Left forelimb (tissue), 1 donor: ENCODE measurements around the gene IP6K1.
A peak's percentile ranks its signal among the peaks of the same experiment; 100 is the strongest.
"Not testable (repeated sequence)": the region's sequence is repeated elsewhere in the genome, so short reads cannot be mapped to it uniquely, and the experiment has no call there.

Experiments
- DNase-seq: peaks from one replicate; pipeline ENCODE4 v3.0.0-alpha.2; 2018; ENCODE audit warnings: low spot score

The IP6K1 gene

DNA sequence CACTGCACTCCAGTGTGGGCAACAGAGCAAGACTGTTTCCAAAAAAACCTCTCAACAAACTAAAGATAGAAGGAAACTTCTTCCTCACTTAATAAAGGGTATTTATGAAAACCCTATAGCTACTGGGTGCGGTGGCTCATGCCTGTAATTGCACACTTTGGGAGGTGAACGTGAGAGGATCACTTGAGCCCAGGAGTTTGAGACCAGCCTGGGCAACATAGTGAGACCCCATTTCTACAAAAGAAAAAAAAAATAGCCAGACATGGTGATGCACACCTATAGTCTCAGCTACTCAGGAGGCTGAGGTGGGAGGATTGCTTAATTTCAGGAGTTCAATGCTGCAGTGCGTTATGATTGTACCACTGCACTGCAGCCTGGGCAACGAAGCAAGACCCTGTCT, 22.4 kb downstream of the IP6K1 start:
- DNase-seq = no peak

DNA sequence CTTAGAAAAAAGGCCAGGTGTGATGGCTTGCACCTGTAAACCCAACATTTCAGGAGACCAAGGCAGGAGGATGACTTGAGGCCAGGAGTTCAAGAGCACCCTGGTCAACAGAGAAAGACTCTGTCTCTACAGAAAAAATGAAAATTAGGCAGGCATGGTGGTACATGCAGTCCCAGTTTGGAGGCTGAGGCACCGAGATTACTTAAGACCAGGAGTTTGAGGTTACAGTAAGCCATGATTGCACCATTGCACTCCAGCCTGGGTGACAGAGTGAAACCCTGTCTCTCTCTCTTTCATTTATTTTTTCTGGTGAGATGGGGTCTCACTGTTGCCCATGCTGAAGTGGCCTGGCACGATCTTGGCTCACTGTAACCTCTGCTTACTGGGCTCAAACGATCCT, 24.7 kb downstream of the IP6K1 start:
- no peak for DNase-seq

DNA sequence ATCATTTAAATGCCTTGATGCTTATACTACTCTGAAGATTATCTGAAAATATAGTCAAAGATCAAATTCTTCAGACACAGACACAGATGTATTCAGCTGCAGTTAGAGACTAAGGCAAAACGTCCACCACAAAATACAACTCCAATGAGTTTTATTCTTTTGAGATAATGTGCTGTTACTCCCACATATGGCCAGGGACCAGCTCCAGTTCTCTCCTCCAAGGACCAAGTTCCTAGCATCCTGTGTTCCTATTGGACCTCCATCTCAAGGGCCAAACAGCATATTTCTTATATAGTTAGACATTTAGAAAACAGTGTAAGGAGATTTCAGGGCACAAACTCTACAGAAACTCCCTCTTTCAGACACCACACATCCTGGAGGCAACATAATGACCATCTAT, 27.1 kb downstream of the IP6K1 start:
- no peak for DNase-seq

DNA sequence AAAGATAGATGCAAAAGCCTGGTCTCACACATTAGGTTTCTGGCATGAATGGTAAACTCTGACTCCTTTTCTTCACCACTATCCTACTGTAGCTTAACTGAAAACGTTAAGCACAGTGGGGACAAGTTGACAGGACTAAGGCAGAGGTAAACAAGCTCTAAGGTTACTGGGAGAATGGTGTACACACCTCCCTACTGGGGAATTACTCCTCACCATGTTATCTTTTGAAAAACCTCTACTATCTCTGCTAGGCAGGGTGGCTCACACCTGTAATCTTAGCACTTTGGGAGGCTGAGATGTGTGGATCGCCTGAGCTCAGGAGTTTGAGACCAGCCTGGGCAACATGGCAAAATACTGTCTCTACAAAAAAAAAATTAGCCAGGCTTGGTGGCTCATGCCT, 29.1 kb downstream of the IP6K1 start:
- DNase-seq = no peak

DNA sequence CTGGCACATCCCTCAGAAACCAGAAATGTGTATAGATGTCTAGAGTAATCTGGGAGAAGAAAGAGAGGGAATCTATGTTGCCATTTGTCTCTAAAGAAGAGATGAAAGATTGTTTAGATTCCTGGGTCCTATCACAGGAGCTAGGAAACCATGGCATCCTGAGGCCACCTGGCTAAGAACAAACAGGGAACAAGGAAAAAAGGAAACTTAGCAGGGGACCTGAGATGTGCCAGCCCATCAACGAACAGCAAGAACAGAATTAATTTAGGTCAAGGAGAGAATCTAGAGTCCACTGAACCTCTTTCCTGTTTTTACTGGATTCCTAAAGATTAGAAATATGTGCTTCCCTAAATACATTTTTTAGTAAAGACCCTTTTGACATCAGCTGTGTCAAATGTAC, 30.3 kb downstream of the IP6K1 start:
- DNase-seq = no peak

DNA sequence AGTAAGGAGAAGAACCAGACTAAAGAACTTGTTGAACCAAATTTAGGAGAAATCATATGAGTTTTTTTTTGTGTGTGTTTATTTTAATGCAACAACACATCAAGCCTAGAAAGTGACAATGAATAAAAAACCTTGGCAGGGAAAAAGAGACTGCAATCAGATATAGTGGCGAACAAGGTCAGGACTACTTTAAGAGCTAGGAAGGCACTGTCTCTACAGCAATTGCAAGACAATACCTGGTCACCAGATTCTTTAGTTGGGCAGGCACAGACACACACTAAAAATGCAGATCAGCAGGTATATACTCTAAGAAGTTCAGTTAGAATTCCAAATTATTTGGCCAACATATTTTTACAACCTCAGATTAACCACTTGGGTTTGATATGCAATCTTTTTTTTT, 31.8 kb downstream of the IP6K1 start:
- DNase-seq = no peak

DNA sequence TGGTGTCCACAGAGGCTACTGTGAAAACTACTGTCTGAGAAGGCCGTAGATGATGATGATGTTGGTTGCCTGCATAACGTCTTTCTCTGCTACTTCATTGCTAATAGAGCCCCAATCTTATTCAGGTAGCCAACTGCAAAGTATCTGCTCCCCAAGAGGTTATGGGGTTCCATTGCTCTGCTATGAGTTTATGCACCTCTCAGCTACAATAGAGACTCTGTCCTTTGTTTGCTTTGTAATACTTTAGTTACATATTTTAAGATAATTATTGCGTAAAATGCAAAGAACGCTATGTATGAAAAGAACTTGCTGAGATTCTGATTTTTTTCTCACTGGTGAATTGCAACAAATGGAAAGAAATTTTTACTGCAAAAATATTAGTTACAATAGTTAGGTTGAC, 34.8 kb downstream of the IP6K1 start:
- DNase-seq = no peak

DNA sequence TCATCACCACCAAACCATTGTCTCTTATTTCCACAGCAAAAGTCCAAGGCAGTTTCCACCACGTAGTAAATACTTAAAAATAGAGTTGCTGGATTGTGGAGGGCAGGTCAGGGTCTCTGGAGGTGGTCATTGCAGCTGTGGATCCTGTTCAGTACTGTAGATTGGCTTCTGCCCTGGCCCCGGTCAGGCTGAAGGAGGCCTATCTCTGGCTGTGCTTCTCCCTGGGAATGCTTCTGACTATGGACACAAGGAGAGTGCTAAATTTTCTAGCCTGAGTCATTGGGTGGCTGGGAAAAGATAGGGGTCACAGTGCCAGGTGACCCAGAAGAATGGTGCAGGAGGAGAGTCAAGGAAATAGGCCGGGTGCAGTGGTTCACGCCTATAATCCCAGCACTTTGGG, 36.3 kb downstream of the IP6K1 start:
- no peak for DNase-seq

DNA sequence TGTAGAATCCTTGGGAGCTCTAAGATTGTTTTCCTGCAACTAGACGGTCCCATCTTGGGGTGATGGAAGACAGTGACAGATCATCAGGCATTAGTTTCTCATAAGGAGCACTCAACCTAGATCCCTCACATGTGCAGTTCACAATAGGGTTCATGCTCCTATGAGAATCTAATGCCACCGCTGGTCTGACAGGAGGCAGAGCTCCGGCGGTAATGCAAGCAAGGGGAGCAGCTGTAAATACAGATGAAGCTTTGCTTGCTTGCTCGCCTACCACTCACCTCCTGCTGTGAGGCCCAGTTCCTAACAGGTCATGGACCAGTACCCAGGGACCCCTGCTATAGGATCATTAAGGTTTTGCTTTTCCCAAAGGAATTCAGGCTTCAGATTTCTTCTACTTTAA, 37.5 kb downstream of the IP6K1 start:
- not testable (repeated sequence) for DNase-seq

DNA sequence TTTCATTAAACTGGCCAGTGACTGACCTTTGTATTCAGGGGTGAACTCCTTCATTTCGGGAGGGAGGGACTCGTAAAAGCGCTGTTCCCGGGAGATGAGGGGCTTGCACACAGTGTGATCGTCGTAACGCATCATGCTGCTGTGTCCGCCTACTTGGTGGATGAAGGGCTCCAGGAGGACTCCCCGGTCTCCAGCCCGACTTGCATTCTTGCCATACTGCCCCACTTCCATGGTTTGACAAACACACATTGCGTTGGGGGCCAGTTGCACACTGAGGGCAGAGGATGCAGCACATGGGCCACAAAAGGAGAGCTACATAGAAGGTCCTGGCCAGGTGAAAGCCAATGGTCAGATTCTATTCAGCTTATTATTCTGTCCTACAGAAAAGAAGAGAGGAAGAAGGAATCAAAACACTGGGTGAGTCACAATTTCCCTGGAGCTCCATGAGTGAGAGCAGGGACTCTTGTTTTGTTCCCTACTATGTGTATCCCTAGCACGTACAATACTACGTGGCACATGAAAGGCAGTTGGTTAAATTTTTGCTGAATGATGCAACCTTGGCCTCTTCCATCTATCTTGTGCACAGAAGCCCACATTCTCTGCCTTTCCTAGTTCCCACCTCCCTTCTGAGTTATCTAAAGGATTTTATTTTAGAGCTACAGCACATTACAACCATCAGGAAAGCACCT, 38.4 kb downstream of the IP6K1 start:
- DNase-seq = no peak

DNA sequence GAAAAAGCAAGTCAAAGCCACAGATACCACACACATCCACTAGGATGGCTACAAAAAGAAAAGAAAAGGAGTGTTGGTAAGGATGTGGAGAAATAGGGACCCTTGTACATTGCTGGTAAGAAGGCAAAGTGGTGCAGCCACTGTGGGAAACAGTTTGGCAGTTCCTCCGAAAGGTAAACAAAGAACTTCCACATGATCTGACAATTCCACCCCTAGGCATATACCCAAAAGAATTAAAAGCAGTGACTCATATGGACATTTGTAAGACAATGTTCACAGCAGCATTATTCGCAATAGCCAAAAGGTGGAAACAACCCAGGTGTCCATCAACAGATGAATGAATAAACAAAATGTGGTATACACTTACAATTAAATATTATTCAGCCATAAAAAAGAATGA, 40.4 kb downstream of the IP6K1 start:
- DNase-seq = no peak

DNA sequence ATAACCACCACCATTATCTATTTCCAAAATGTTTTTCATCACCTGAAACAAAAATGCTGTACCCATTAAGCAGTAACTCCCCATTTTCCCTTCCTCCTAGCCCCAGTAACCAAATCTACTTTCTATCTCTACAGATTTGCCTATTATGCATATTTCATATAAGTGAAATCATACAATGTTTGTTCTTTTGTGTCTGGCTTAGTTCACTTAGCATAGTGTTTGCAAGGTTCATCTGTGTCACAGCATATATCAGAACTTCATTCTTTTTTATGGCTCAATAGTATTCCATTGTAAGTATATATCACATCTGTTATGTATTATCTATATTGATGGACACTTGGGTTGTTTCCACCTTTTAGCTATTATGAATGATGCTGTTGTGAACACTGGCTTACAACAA, 45.9 kb downstream of the IP6K1 start:
- no peak for DNase-seq

DNA sequence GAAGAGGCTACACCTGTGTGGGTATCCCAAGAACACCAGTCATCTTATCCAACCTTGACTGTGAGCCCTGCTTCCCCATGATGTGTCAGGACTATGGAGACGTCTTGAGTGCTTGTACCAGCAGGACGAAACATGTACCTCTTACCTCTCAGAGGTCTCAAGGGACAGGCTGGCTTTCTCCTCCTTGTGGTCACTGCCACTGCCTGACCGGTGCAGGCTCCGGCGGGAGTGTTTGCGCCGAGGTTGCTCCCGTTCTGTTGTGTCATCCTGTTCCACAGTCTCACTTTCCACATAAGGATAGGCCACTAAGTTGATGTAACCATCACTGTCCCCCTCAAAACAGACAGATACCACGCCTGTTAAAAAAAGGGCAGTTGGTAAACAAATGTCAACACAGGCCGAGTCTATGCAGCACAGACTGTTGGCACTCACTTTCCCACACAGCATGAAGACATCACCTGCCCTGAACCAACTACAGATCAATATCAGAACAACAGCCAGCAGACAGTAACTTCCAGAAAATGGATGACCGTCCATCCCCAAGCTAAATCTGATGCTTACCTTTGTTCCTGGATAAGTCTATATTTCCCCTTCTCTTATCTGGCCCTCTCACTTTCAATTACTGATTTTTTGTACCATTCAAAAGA, 48.2 kb downstream of the IP6K1 start:
- DNase-seq = no peak

DNA sequence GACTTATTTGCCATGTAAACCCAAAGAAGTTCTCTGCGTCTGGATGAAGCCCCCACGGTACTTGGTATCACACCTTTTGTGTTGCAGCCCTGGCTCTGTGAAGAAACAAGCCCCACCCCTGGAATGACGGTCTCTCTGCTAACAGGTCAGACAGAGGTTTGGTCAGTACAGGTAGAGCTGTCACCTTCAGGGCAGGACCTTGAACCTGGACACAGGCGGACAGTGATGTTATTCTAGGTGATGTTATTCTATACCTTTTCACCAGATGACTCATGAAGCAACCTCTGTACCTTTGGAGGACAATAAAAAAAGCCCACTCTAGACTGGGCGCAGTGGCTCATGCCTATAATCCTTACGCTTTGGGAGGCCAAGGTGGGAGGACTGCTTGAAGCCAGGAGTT, 51.6 kb downstream of the IP6K1 start:
- no peak for DNase-seq

DNA sequence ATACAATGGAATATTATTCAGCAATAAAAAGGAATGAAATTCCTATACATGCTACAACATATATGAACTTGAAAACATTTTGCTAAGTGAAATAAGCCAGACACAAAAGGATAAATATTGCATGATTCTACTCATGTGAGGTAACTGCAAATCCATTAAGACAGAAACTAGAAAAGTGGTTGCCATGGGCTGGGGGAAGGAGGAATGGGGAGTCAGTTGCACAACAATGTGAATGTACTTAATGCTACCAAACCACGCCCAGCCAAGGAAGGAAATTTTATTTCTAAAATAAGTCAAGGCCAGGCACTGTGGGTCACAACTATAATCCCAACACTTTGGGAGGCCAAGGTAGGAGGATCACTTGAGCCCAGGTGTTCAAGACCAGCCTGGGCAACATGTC, 52.8 kb downstream of the IP6K1 start:
- no peak for DNase-seq

DNA sequence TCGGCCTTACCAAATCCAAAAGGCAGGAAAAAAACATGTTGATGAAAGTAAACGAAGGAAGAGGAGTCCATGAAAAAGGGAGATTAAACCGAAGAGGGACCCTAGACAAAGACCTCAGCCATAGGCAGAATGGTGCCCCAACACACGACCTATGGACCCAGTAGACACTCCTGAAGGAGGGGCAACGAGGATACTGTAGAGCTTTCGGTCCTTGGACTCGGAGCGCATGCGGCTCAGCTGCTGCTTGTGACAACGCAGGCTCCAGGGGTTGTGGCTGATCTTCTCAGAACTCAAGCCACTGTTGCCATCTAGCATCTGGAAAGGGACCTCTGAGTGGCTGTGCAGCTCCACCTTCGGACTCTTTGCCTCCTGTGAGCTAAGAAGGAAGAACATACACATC, 53.7 kb downstream of the IP6K1 start:
- no peak for DNase-seq

DNA sequence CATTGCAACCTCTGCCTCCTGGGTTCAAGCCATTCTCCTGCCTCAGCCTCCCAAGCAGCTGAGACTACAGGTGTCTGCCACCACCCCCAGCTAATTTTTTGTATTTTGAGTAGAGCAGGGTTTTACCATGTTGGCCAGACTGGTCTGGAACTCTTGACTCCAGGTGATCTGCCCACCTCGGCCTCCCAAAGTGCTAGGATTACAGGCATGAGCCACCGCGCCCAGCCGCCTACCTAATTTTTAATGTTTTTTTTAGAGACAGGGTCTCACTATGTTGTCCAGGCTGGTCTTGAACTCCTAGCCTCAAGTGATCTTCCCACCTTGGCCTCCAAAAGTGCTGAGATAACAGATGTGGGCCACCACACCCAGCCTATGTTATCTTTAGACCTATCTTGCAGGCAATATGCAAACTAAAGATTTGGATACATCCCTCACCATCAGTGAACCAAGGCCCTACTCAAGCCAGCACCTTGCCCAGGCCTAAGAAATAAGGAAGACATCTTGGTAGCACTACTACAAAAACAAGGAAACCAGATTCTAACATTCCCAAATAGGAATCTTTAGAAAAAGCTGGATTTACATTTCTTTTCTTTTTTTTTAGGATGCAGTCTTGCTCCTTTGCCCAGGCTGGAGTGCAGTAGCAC, 56.3 kb downstream of the IP6K1 start:
- DNase-seq = peak; percentile 2

DNA sequence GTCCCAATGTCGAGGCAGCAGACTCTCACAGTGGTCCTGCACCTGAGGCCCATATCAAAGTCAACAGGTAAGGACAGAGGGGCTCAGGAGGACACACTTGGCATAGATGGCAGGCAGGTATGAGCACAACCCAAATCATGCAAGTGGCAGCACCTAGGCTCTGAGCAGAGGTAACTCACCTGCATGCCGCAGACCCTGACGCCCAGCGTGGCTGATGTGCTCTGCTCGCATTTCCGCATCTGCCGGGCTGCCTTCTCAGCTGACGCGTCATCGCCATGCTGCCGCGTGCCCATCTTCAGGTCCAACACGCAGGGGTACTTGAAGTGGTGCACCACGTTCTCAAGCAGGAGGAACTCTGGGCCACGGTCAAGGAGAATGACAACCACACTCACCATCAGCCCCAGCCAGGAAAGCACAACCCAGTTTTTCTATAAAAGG, 58.4 kb downstream of the IP6K1 start:
- DNase-seq = no peak

DNA sequence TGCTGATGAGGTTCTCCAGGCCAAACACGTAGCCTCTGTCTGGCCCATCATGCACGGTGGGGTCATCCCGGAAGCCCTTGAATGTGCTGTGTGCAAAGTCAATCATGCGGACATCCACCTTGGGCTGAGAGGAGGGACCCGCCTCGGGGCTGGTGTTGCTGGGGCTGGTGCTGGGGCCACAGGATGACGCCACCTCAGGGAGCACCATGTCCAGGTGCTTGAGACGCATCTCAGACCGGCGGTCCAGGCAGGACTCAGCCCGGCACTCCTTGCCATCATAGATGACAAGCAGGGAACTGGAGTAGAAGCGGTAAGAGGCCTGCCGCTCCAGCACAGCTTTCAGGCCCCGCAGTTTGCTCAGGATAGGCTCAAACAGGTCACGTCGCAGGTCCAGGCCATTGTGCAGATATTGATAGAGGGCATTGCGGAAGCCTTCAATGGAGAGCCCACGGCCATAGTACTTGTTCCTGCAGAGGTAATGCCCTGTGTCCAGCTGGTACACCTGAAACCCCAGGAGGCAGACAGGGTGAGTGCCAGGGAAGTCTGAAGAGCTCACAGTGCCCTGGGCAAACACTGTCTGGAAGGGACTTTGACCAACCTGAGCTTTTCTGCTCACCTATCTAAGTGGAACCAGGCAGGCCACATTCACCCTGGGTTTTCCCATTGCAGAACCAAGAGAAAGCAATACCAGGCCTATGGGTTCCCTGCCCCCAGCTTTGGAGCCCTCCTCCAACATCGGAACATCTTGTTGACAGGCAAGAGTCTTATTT, 59.0 kb downstream of the IP6K1 start:
- DNase-seq = peak; percentile 44

DNA sequence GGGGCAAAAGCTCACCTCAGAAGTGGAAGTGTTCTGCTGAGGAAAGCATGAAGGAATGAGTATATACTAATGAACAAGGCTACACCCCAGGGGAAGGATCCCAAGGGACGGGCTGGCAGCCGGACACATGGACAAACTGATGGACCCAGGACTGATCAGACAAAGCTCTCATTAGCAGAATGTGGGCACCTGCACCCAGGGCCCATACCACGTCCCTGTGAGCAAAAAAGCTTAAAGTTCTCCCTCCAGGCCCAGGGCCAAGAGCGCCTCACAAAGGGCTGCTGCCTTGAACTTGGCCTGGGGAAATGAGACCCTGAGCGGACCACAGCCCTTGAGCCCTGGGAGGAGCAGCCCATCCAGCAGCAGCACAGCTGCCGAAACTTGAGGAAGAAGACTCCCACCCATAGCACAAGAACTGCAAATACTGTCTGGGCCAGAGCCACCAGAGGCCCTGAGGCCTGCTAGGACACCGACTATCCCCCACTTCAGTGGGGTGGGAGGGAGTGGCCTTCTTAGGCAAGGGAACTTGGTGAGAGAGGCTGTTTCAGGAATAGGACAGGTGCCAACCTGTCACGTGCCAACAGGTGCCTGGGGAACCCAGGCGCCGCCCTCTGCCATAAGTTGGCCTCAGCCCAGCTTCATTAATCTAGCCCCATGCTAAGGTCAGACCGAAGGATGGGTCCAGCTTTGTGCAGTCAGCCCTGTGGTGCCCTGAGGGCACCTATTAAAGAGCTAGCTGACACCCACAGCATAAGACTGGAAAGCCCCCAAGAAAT, 60.2 kb downstream of the IP6K1 start:
- peak; percentile 41 for DNase-seq

DNA sequence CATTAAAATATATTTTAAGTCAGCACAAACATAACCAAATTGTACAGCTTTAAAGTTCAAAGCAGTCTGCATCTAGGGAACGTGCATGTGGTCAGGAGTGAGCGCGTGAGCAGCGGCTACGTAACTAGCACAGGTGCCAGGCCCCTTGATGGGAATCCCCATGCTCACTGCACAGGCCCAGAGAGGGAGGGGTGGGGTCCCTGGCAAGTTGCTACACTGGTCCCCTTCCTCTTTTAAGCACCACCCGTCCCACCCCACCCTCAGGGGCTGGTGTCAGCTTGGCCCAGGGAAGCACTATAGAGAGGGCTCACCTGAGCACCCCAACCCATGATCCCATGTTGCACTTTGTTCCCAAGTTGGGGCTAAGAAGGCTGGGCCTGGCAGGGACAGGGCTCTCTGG, 61.8 kb downstream of the IP6K1 start:
- peak; percentile 64 for DNase-seq
